HFF-Myc (cell line): ENCODE data around the gene DERA.

Experiments used
- DNase-seq: peaks from one replicate; pipeline ENCODE4 v3.0.0-alpha.2; 2011; ENCODE audit warnings: low read depth; ENCODE audit errors: extremely low read depth
- H3K4me3 ChIP-seq: replicated peaks from 2 replicates; pipeline ENCODE4 v1.5.1; 2011; ENCODE audit warnings: low read depth, mild to moderate bottlenecking, control low read depth, low read length
- CTCF ChIP-seq: IDR thresholded peaks from 2 replicates; pipeline ENCODE4 v1.5.1; 2012; ENCODE audit warnings: mild to moderate bottlenecking, low read depth, low read length, control low read depth; ENCODE audit errors: missing control alignments

Gene DERA

DNA sequence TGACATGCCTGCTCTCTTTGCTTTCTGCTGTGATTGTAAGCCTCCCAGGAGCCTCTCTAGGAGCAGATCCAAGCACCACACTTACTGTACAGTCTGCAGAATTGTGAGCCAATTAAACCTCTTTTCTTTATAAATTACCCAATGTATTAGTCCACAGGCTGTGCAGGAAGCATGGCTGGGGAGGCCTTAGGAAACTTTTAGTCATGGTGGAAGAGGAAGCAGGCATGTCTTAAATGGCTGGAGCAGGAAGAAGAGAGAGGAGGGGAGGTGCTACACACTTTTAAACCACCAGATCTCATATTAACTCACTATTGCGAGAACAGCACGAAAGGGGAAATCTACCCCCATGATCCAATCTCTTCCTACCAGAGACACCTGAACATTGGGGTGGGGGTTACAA is 108.9 kb downstream of the DERA start:
- no peak overlapping the region for H3K4me3 ChIP-seq
- no peak for TF ChIP-seq CTCF
- DNase-seq = no peak

GRCh38 chr12:16021026-16021425 is 109.9 kb downstream of the DERA start:
- DNase-seq = no peak
- no peak for TF ChIP-seq CTCF
- H3K4me3 ChIP-seq = no peak overlapping the region

GRCh38 chr12:16021676-16022075 is 110.5 kb downstream of the DERA start:
- DNase-seq = no peak
- TF ChIP-seq CTCF = no peak

GRCh38 chr12:16027002-16027401 is 115.9 kb downstream of the DERA start:
- DNase-seq = no peak
- H3K4me3 ChIP-seq = no peak overlapping the region
- TF ChIP-seq CTCF = no peak

More at GRCh38 chr12:16021676-16022075, 110.5 kb downstream of the DERA start:
- no peak overlapping the region for H3K4me3 ChIP-seq

GRCh38 chr12:16030744-16031143 is 119.6 kb downstream of the DERA start:
- TF ChIP-seq CTCF = no peak
- H3K4me3 ChIP-seq = no peak overlapping the region
- DNase-seq = no peak

DNA sequence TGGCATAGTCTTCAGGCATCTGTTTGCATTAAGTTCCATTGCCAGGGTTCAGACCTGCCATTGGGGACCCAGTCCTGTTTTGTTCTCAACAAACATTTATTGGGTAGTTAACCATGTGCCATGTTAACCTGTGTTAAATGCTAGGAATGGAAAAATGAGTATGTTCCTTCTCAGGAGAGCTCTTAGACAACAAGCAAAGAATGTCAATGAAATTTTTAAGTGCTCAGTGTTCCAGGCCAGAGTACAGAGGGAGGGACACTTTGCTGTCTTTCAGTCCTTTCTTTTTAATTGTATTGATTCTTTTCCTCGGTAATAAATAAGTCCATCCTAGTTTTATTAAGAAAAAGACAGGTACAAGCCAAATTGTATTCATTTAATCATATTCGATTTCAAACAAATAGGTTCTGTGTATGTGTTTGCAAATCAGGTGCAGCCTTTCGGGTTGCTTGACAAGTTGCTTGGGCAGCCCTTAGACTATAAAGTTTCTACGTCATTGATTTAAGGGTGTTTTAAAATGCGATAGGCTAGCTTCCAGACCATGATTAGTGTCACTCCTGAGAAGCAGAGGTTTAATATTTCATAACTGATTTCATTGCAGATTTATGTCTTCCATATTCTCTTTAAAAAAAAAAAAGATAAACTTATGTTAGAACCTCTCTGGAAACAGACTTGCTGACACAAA is 123.1 kb downstream of the DERA start:
- H3K4me3 ChIP-seq = no peak overlapping the region
- DNase-seq = no peak
- no peak for TF ChIP-seq CTCF

DNA sequence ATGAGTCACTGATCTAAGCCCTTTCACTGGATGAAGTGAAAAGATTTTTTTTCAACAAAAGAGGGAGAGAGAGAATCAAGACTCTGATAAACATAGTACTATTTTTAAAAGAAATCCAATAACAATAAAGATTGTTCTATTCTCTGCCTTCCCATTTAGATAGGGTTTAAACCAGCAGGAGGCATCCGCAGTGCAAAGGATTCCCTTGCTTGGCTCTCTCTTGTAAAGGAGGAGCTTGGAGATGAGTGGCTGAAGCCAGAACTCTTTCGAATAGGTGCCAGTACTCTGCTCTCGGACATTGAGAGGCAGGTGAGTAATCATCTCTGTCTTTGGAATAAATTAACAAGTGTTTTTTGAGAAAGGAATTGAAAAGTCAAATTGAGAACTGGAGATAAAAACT is 124.9 kb downstream of the DERA start:
- TF ChIP-seq CTCF = no peak
- no peak for DNase-seq
- H3K4me3 ChIP-seq = no peak overlapping the region
